RPMI7951 (cell line): ENCODE data around the gene DLEC1. TPM values are rescaled to one million over a fixed set of nuclear protein-coding genes. Genes with fewer than 3 reads are reported as not detected.
"Not testable (repeated sequence)": the region's sequence is repeated elsewhere in the genome, so short reads cannot be mapped to it uniquely, and the experiment has no call there.

Experiments used
- DNase-seq: peaks from one replicate; pipeline ENCODE4 v3.0.0-alpha.2; 2012; ENCODE audit warnings: low read depth
- total RNA-seq: library from RNA; depleted of rRNA; stranded (reverse); fragments of >200 nt; shearing (Covaris generic); gene quantifications from 2 replicates; pipeline ENCODE4 v1.2.3, GENCODE V29; 2014

Gene DLEC1
- total RNA-seq, 1 experiment from 2014 or later: not detected

DNA sequence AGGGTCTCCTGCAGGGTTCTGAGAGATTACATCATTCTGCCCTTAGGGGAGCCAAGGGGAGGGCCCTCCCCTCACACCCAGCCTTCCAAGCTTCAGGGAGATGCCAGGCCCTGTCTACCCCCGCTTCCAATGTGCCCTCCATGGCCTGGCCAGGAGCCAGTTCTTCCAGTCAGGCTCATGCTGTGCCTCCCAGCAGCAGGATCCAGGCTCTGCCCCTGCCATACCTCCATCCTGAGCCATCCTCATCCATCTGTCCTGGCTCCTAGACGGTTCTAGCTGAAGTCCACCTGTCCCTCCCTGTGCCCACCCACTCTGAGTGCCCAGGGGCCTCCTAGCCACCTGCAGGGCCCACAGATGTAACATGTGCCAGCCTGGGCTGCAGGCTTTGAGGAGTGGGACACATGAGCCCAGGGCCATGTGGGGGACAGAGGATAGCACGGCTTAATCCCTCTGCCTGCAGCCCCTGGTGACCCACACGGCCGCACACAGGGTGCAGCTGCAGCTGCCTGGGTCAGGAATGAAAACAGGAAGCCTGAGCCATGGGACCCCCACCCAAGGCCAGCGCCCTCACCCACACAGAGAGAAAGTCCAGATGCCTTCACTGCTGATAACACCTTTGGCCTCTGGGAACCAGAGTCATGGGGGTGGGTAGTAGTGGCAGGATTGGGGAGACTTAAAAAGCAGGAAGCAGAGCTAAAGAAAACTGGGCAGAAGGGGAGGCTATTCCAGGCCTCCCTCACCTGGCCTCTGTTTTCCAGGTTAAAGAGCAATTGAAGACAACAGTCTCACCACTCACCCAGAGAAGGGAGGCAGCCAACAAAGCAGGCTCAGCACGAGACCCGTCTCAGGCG, 21.3 kb upstream of the DLEC1 start:
- no peak for DNase-seq

DNA sequence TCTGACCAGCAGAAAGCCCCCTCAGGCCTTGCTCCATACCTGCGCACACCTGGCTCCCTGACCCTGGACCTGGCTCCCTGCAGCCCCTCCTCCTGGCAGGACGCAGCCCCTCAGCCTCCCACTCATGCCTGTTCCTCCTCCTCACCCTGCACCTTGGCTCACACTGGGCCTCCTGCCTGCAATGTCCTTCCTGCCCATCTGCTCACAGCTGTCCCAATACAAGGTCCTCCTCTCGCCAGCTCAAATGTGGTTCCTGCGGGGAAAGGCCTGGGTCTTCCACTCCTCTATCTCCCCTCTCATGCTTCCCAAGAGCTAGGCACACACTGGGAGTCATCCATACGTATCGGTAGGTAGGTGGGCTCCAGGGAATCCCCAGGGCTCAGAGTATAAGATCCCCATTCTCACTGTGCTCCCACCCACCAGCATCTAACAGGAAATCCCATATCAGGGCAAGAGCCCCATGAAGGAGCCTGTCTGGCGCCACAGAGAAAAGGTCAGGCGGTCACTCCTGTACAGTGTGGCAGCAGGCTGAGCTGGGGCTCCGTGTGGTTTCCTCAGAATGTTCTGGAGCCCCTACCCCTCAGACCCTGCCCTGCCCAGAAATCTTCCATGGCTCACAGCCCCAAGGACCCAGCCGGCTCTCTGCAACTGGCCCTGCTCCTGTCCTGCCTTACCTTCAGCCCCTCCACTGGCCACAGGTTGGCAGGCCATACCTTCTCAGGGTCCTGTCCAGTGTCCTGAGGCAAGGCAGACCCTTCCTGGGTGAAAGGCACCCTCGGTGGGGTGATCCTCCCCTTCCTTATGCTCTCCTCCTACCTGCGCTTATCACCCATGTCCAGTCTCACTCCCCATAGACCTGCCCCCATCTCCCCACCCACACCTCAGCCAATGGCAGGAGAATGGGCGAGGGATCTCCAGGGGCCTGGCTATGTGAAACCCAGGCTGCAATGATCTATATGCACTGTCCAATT, 20.4 kb upstream of the DLEC1 start:
- no peak for DNase-seq

DNA sequence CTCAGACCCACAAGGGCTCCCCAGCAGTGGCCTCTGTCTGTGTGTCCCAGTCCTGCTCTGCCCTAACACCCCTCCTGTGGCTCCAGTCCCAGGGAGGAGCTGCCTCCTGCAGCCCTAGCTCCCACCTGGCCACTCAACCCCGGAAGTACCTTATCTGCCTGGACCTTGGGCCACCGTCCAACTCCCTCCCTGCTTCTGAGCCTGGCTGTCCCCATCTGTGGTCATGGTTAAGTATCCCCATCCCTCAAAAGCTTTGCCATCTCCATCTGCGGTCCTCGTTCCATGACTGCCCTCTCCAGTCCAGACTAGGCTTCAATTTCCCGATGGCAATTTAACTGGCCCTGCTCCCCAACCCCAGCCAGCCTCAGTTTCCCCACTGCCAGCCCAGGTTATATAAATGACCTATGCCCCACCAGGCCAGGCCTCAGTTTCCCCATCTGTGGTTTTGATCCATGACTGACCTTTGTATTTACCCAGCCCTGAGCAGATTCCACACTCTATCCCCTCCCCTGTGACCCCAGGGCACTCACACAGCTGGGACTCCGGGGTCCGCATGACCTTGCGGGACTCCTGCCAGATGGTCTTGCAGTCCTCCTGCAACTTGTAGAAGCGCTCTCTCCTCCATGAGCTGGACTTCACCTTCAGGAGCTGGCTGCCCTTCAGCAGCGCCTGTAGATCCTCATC, 19.2 kb upstream of the DLEC1 start:
- no peak for DNase-seq

DNA sequence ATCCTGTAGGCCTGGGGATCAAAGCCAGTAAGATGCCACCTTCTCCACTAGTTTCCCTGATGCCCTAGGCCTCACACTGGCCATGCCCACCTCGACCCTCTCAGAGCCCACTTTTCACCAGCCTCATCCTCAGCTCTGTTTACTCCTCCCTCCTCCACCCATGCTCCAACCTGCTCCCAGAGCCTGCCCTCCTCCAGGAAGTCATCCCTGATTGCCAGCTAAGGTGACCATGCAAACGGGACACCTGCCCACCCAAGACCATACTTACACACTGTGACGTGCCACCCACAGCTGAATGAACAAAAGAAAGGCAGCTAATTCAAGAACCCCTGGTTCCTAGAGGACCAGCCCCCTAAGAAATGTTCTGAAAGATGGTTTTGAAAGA, 18.7 kb upstream of the DLEC1 start:
- no peak for DNase-seq

DNA sequence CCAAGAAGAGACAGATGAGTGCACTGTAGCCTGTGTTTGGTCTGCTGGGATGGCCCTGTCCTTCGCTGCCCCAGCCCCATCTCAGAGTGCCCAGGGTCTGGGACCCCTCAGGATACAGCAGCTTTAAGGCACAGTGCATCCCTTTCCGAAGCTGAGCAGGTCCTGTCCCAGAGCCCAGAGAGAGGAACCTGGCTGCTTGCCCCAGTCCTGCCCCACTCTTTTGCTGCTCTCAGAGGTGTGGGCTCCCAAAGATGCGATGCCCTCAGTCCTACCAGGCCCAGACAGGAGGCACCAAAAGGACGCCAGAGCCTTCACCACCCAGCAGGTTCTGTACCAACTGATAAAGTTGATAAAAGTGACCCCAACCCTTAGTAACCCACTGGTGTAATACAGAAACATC, 17.8 kb upstream of the DLEC1 start:
- DNase-seq: no peak

DNA sequence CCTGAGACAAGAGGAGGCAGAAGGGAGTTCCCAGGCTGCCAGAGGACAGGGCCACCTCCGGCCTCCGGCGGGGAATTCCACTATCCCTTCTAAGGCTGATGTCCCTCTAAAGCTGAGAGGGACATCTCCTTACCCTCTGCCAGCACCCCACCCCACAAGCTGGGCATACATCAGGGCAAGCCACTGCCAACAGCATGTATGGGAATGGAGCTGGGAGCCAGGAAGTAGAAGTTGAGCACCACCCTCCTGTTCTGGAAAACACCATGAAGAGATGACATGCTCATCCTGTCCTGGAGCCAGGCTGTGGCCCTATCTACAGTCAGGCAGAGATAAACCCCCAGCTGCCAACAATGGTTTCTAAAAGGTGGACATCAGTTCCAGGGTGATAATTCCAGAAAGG, 16.7 kb upstream of the DLEC1 start:
- no peak for DNase-seq

DNA sequence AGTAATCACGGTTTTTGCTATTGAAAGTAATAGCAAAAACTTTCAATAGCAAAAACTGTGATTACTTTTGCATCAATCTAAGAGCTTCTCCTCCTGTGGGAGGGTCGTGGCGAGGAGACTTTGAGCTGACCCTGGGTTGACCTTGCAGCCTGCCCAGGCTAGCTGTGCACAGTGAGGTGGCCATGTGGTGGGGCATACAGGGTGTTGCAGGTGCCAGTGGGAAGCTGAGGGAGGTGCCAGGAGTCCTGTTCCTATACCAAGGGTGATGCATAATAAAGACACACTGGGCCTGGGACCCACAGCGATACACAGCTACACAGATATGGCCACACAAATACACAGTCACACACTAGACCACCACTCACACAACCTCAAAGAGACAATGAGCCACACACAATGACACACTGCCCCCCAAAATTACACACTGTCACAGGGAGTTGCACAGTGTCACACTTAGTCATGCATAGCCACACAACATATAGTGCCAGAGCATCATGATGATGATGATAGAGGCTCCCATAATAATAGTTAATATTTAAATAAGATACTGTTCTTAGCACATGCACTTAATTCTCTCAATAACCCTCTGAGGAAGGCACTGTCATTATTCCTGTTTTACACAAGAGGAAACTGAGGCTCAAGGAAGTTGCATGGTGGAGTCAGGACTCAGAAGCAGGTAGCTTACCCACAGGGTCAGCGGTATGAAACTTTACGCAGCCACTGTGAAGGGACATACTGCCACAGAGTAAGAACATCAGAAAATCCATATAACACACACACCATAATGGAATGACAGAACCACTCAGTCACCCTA, 15.9 kb upstream of the DLEC1 start:
- DNase-seq: no peak

DNA sequence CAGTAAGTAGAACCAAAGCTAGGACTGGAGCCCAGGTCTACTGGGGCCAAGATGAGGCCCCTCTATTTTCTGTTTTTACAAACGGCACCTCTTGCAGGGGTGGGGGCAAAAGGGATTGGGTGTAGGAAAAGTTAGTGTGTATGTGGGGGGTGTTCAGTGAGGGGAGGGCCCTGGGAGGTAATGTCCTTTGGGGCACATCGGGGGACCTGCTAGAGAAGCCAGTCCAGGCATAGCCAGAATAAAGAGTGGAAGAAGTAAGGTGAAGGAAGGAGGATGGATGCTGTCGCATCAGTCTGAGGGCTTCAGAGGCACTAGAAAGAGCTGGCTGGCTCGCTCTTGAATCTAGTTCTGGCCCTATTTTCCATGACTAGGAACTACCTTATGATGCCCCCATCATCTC, 12.2 kb upstream of the DLEC1 start:
- no peak for DNase-seq

DNA sequence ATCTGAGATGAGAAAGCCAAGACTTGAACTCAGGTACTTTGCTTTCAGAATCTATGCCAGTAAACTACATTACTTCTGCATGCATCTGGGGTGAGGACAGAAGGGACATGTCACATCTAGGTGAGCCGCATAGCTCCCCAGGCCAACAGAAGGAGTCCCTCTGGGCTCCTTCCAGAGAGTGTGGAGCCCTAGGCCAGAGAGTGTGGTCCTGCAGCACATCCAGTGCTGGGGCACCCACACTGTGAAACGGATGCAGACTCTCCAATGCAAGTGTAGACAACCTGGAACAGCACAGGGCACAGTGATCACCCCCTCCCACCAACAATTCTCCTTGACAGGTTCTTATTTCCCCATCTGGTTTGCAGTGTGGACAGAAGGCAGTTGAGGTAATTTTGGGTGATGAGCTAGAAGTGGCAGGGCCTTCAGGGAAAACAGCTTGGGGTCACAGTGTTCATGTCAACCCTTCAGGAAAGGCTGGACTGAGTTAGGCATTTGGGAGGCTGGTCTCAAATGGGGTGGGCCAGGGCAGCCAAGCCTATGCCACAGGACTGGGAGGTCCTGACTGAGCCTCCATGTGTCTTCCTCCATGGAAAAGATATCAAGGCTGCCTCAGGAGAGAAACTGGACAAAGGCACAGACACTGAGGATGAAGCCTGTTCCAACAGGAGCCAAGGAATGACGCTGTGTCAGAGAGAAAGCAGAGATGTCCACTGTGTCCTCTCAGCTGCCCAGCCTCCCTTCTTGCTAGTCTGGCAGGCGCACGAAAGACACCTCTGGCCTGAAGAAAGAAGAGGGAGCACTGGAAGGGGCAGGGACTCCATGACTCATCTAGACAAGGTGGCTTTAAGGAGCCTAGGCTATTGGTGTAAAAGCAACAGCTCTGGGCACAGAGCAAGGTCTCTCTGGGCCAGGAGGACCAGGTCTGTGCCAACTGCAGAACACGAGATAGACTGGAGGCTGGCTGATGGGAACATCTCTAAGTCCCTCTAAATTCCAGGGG, 11.2 kb upstream of the DLEC1 start:
- DNase-seq: no peak

DNA sequence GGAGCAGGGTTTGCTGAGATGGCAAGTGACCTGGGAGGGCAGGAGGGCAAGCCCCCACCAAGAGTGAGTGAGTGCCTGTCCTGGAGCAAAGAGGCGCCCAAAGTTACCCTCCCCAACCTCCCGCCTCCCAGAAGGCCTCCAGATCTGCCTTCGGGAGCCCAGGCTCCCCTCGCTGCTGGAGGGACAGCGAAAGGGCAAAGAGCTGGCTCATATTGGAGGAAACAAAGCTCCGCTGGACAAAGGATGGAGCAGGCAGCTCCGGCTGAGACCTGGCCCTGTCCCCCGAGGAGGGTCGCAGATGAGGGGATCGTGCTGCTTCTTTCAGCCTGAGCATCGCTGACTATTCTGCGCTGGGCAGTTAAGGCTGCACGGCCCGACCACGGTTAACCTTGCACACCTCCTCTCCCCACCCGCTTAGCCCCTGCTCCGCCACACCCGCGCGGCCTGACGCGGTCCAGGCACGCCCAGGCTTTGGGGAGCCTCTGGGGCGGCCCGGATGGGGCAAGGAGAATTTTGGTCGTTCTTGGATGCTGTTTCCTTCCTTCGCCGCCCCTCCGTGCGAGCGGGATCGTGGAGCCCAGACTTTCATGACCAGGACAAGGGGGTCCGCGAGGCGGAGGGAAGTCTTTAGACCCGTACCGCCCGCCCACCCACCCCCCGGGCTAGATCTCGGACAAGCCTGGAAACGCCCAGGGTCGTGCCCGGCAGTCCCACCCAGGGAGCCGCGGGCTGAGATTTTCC, 10.2 kb upstream of the DLEC1 start:
- DNase-seq: no peak

DNA sequence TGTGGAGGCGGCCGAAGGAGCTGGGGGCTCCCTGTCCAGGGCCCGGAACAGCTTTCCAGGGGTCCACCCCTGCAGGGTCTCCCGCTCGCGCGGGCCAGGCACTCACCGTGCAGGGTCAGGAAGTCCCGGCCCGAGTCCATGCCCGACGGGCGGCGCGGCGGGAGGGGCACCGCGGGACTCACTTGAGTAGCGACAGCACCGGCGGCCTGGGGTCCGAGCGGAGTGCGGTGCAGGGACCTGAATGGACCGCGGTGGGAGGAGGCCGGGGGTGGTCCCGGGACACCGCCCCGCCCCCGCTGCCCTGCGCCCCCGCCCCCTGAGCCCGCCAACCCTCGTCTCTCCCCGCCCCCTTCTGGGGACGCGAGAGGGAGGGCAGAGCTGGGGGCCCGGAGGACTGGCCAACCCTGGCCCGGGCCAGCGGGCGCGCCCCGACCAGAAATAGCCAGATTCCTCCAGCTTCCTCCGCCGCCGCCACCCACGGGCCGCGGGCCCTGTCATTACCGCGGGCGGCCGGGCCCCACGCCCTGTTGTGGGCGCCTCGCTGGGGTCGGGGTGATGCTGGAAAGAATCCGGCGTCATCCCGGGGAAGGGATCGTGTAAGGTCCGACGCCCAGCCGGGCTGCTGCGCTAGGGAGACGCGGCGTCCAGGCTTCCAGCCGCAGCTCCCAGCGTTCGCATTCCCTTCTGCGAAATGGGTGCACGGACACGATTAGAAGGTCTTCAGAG, 9.4 kb upstream of the DLEC1 start, which contains the start of gene PLCD1:
PLCD1 (minus strand) TSS at position 243 of the 726 bp plus-strand sequence; CDS start at position 140, 103 bp downstream.
- peak; percentile 56 for DNase-seq

DNA sequence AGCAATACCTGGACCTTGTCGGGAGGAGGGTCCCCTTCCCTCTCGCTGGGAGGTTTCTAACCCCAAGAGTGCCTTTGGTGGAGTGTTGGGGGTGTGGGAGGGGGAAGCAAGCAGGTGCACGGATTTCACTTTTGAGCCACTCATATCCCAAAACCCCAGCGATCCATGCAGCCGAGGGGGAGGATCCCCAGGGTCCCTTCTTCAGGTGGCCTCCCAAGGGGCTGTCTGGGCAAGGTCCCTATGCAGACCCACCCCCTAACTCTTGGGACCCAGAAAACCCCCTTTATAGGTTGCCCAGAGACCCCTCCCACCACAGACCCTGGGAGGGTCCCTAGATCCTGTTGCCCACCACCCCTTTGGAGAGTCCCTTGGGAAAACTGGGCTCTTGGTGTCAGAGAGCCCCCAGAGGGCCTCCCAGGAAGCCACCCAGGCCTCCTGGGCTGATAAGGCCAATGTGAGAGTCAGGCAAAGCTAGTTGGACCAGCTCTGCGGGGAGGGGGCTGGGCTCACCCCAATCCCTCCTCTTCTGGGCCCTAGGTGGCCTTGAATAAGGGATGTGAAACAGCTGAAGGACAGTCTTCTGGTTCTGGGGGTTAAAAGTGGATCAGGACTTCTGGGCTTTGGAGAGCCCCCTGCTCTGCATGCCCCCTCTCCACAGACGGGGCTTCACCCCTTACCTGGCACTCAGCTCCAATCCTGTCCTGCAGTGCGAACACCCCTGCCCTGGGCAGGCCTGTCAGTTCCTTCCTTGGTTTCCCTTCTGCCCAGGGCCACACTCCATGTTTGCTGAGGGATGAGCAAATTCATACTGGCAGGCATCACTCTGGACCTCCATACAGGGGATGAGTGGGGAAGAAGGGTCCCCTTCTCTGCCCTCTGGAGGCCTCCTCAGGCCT, 8.6 kb upstream of the DLEC1 start:
- DNase-seq: no peak

DNA sequence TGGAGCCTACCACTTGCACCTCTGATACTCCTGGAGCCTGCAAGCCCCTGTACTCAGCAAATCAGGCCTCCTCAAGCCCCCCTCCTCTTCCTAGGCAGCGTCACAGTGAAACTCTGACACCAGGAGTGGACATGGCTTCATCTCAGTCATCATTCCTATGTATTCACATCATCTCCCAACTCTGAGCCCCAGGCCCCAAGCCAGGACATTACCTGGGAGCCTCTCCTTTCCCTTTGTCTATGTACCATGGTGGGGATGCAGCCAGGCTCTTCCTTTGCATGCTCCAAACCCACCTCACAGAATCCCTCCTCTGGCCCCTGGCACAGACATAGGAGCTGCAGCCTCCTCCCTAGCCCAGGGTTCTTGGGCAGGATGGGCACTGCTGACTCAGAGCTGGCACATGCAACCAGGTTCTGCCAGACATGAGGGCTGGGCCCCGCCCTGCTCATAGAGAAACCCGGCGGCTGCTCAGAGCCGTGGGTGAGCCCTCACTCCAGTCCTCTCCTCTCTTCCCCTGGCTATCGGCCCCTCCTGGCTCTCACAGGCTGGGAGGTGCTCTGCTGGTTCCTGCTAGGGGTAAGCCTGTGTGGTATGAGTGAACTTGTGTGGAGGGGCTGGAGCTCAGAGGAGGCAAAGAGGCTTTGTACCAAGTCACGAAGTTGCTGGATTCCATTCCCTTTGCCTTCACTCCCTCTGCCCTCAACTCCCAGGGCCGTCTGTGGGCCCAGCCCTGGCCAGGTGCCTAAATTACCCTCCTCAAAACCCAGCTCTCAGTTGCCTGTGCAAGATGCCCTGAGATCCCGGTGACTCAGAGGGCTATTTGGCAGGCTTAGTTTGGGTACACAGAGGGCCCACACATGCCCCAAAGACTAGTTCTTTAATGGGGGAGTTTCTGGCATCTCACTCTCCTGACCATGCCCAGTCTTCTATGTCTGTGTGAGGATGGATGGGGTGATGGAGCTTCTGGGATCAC, 7.7 kb upstream of the DLEC1 start:
- DNase-seq: peak; percentile 71

DNA sequence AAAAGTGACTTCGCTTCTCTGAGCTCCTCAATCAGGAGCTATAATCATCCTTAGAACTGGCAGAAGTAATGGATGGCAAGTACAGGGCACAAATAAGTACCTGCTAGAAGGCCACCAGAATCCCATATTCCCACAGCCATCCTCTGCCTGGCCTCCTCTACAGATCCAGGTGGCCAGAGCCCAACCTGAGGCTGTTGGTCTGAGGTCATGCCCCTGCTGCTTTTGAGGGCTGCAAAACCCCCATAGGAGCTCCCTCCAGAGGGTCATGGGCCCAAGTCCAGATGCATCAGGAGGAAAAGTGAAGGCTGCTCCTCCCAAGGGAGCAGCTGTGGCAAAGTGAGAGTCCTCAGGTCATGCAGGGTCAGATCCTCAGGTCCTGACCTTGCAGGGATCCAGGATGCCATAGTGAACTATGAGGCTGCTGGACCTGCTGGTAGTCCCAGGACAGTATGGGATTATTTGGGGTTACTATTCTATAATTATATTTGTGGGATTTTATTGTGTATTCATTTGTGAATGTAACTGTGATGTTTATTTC, 6.6 kb upstream of the DLEC1 start:
- DNase-seq: no peak

DNA sequence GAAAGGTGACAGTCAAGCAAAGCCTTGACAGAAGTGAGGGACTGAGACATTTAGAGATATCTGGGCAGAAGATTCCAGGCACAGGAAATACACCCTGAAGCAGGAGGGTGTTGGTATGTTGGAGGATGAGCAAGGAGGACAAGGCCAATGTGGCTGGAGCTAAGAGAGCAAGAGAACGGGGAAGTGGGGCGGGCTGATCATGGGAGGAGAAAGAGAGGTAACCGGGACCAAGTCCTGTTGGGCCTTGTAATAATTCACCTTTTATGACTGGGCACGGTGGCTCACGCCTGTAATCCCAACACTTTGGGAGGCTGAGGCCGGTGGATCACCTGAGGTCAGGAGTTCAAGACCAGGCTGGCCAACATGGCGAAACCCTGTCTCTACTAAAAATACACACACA, 5.4 kb upstream of the DLEC1 start:
- not testable (repeated sequence) for DNase-seq

DNA sequence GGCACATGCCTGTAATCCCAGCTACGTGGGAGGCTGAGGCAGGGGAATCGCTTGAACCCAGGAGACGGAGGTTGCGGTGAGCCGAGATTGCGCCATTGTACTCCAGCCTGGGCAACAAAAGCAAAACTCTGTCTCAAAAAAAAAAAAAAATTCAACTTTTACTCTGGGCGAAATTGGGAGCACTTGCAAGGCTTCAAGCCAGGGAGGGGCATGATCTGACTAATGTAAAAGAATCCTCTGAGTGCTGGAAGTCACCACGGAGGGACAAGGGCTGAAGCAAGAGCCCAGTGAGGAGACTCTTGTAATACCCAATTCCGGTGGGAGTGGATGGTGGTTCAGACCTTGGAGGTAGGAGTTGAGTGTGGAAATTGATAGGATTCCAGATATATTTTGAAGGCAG, 4.7 kb upstream of the DLEC1 start:
- not testable (repeated sequence) for DNase-seq
